ENCODE results near the gene ANO2. TPM values are rescaled to one million over a fixed set of nuclear protein-coding genes. Genes with fewer than 3 reads are reported as not detected.
A peak's percentile ranks its signal among the peaks of the same experiment; 100 is the strongest.

ANO2 gene
- total RNA-seq, 2 donors from 2014 or later, result 14.3 to 28.5 TPM

- H3K4me3 Mint-ChIP-seq, result no peak overlapping the region
- H3K4me1 ChIP-seq (ENCODE audit: control insufficient read depth, insufficient read depth, low read length), result no peaks in the 10 kb centered on the region
- H3K4me1 Mint-ChIP-seq, result no peaks in the 10 kb centered on the region
- no peaks in the 10 kb centered on the region for H3K27me3 ChIP-seq (ENCODE audit: control insufficient read depth, insufficient read depth, low read length, poor library complexity, severe bottlenecking)
- TF ChIP-seq CTCF (conservative IDR thresholded peaks at IDR 0.05), result no peak
- H3K27me3 Mint-ChIP-seq (ENCODE audit: insufficient read depth), result peaks cover 12% of the 10 kb centered on the region
- no peak overlapping the region for H3K27ac Mint-ChIP-seq
- H3K9me3 ChIP-seq (ENCODE audit: control insufficient read depth, low read length), result no peaks in the 10 kb centered on the region
- no peaks in the 10 kb centered on the region for H3K9me3 Mint-ChIP-seq
- H3K27ac ChIP-seq (ENCODE audit: low read depth, low read length), result no peak overlapping the region
- no peaks in the 10 kb centered on the region for H3K36me3 Mint-ChIP-seq (ENCODE audit: low read depth)
- no peak overlapping the region for H3K4me3 ChIP-seq (ENCODE audit: low read length)
- H3K36me3 ChIP-seq (ENCODE audit: control insufficient read depth, insufficient read depth, low read length), result no peaks in the 10 kb centered on the region
- peak; percentile 40 for DNase-seq
- WGBS, 2 experiments (ENCODE audit: insufficient coverage in 1 of 2, insufficient read length in 1 of 2), result 94 to 99% methylated on average over 11 to 15 of the region's 15 CpGs
- H3K9ac ChIP-seq (ENCODE audit: extremely low read depth, low read length, poor library complexity, severe bottlenecking), result no peak overlapping the region
Measured at GRCh38 chr12:5524769-5525436, 420.2 kb downstream of the ANO2 start.

- H3K9ac ChIP-seq (ENCODE audit: extremely low read depth, low read length, poor library complexity, severe bottlenecking), result no peak overlapping the region
- H3K27ac ChIP-seq (ENCODE audit: low read depth, low read length), result no peak overlapping the region
- no peak overlapping the region for H3K4me3 ChIP-seq (ENCODE audit: low read length)
- no peaks in the 10 kb centered on the region for H3K9me3 ChIP-seq (ENCODE audit: control insufficient read depth, low read length)
- Mint-ChIP-seq H3K36me3 (ENCODE audit: low read depth) (no peaks in the 10 kb centered on the region), H3K27me3 (ENCODE audit: insufficient read depth) (peaks cover 12% of the 10 kb centered on the region), H3K4me1 (no peaks in the 10 kb centered on the region), H3K9me3 (no peaks in the 10 kb centered on the region), H3K27ac (no peak overlapping the region), H3K4me3 (no peak overlapping the region)
- H3K4me1 ChIP-seq (ENCODE audit: control insufficient read depth, insufficient read depth, low read length), result no peaks in the 10 kb centered on the region
- TF ChIP-seq CTCF (conservative IDR thresholded peaks at IDR 0.05), result no peak
- H3K27me3 ChIP-seq (ENCODE audit: control insufficient read depth, insufficient read depth, low read length, poor library complexity, severe bottlenecking), result no peaks in the 10 kb centered on the region
- no peaks in the 10 kb centered on the region for H3K36me3 ChIP-seq (ENCODE audit: control insufficient read depth, insufficient read depth, low read length)
- WGBS, 2 experiments (ENCODE audit: insufficient coverage in 1 of 2, insufficient read length in 1 of 2), result 90 to 98% methylated on average over 7 to 12 of the region's 12 CpGs
- peak; percentile 31 for DNase-seq
Measured at GRCh38 chr12:5524116-5524768, 420.8 kb downstream of the ANO2 start.

- Histone ChIP-seq H3K9ac (ENCODE audit: extremely low read depth, low read length, poor library complexity, severe bottlenecking) (no peak overlapping the region), H3K9me3 (ENCODE audit: control insufficient read depth, low read length) (no peaks in the 10 kb centered on the region), H3K4me1 (ENCODE audit: control insufficient read depth, insufficient read depth, low read length) (peaks cover under 1% of the 10 kb centered on the region), H3K36me3 (ENCODE audit: control insufficient read depth, insufficient read depth, low read length) (no peaks in the 10 kb centered on the region), H3K27me3 (ENCODE audit: control insufficient read depth, insufficient read depth, low read length, poor library complexity, severe bottlenecking) (no peaks in the 10 kb centered on the region), H3K27ac (ENCODE audit: low read depth, low read length) (no peak overlapping the region), H3K4me3 (ENCODE audit: low read length) (no peak overlapping the region)
- Mint-ChIP-seq H3K36me3 (ENCODE audit: low read depth) (no peaks in the 10 kb centered on the region), H3K9me3 (no peaks in the 10 kb centered on the region), H3K4me1 (peaks cover 4% of the 10 kb centered on the region), H3K27ac (no peak overlapping the region), H3K27me3 (ENCODE audit: insufficient read depth) (peaks cover 12% of the 10 kb centered on the region), H3K4me3 (no peak overlapping the region)
- TF ChIP-seq CTCF (conservative IDR thresholded peaks at IDR 0.05), result no peak
- 87 to 92% methylated on average over 19 to 24 of the region's 24 CpGs for WGBS, 2 experiments (ENCODE audit: insufficient coverage in 1 of 2, insufficient read length in 1 of 2)
- peak; percentile 24 for DNase-seq
Measured at GRCh38 chr12:5523396-5524115, 421.5 kb downstream of the ANO2 start.

Measured in endodermal cell (in vitro differentiated cells).